ENCODE measurements around the gene CIB2. TPM values are rescaled to one million over a fixed set of nuclear protein-coding genes. Genes with fewer than 3 reads are reported as not detected.

CIB2 gene
- total and polyA plus RNA-seq, 7 donors, result 2.4 to 18.0 (median 6.0) TPM

- 94 to 96% (median 95%) methylated on average over 9 of the region's 9 CpGs for WGBS, 3 donors
- H3K36me3 ChIP-seq (ENCODE audit: insufficient read depth in 1 of 2, low read depth in 1 of 2), result no peaks in the 10 kb centered on the region
- H3K4me3 ChIP-seq, result no peak overlapping the region
- TF ChIP-seq CTCF (IDR thresholded peaks at IDR 0.05), result no peak
- no peaks in the 10 kb centered on the region for H3K27me3 ChIP-seq (ENCODE audit: insufficient read depth in 3 of 3, low read length in 2 of 3)
- no peaks in the 10 kb centered on the region for H3K9me3 ChIP-seq
- peaks cover 13% of the 10 kb centered on the region for H3K4me1 ChIP-seq
- intact Hi-C loops (cut with DNase I), result no loop called here
- ATAC-seq (no peak), DNase-seq (no peak)
- H3K27ac ChIP-seq, result no peak overlapping the region
Observed at GRCh38 chr15:78097667-78098066, 33.6 kb downstream of the CIB2 start.

DNA sequence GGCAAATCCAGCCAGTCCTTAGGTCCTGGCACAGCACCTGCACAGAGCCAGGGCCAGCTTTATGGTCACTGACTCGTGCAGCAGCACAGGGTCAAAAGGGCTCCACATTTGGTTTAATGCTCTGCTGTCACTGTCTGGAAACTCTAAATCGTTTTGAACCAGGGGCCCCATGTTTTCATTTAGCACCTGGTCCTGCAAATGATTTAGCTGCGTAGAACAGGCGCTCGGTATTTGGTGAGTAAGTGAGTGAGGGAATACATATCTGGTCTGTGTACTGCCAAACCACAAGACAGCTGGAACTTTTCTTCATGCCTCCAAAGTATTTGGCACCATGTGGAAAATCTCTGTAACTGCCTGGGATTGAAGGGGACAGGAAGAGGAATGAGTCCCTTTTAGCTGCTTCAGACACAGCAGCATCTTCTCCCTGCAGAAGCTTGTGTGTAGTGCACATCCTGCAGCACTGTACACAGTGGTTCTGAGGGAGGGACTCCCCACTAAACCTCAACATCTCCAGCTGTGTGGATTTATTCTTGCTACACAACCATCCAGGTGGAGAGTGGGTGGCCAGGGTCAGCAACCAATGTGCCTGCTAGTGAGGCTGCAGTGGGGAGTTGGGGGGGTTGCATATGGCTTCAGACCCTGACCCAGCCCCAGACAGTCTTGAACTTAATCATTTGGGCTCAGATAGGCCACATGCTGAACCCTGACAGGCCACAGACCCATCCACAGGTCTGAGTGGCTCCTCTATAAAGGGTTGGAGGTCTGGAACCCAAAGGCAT, 37.8 kb downstream of the CIB2 start:
- no peak overlapping the region for H3K4me3 ChIP-seq
- no peaks in the 10 kb centered on the region for H3K27me3 ChIP-seq (ENCODE audit: insufficient read depth in 3 of 3, low read length in 2 of 3)
- intact Hi-C loops (cut with DNase I), result no loop called here
- TF ChIP-seq CTCF (IDR thresholded peaks at IDR 0.05), result no peak
- no peaks in the 10 kb centered on the region for H3K9me3 ChIP-seq
- H3K27ac ChIP-seq, result peak overlapping the region; percentile 80
- DNase-seq (no peak), ATAC-seq (peak; percentile 94 to 96 (median 95))
- WGBS, 3 donors, result 16 to 23% (median 21%) methylated on average over 5 of the region's 5 CpGs
- no peaks in the 10 kb centered on the region for H3K36me3 ChIP-seq (ENCODE audit: insufficient read depth in 1 of 2, low read depth in 1 of 2)
- H3K4me1 ChIP-seq, result peaks cover 25% of the 10 kb centered on the region

GRCh38 chr15:78092261-78093041, 38.8 kb downstream of the CIB2 start, which contains the start of gene SH2D7:
Gene SH2D7, plus strand, starts transcription at chr15:78092561. Its CDS starts 24 bp downstream, at chr15:78092585.
- no peak within 1 kb of the TSS for H3K4me3 ChIP-seq
- peak; percentile 15 to 47 (median 35) for ATAC-seq
- no peaks in the 10 kb centered on the region for H3K36me3 ChIP-seq (ENCODE audit: insufficient read depth in 1 of 2, low read depth in 1 of 2)
- intact Hi-C loops (cut with DNase I), result no loop called here
- H3K27ac ChIP-seq, result peak within 1 kb of the TSS; percentile 80
- no peaks in the 10 kb centered on the region for H3K9me3 ChIP-seq
- TF ChIP-seq CTCF (IDR thresholded peaks at IDR 0.05), result no peak
- H3K4me1 ChIP-seq, result peaks cover 25% of the 10 kb centered on the region
- no peak for DNase-seq
- WGBS, 3 donors, result 54 to 58% (median 56%) methylated on average over 11 of the region's 11 CpGs
- H3K27me3 ChIP-seq (ENCODE audit: insufficient read depth in 3 of 3, low read length in 2 of 3), result no peaks in the 10 kb centered on the region

GRCh38 chr15:78090422-78091063, 40.7 kb downstream of the CIB2 start:
- Histone ChIP-seq H3K4me1 (peaks cover 25% of the 10 kb centered on the region), H3K27ac (no peak overlapping the region), H3K4me3 (no peak overlapping the region), H3K27me3 (ENCODE audit: insufficient read depth in 3 of 3, low read length in 2 of 3) (no peaks in the 10 kb centered on the region), H3K36me3 (ENCODE audit: insufficient read depth in 1 of 2, low read depth in 1 of 2) (no peaks in the 10 kb centered on the region), H3K9me3 (no peaks in the 10 kb centered on the region)
- intact Hi-C loops (cut with DNase I), result no loop called here
- WGBS, 3 donors, result 92 to 99% (median 94%) methylated on average over 3 of the region's 3 CpGs
- ATAC-seq (no peak), DNase-seq (no peak)
- TF ChIP-seq CTCF (IDR thresholded peaks at IDR 0.05), result no peak

Data from psoas muscle (tissue), 8 donors.